Hypothalamus (tissue), 51 donors: ENCODE measurements around the gene GCKR.

Experiments used
- DNase-seq, 51 donors: peaks; one replicate each; lab custom pipeline; 2025; lab: John Stamatoyannopoulos, UW

The GCKR gene, protein sequence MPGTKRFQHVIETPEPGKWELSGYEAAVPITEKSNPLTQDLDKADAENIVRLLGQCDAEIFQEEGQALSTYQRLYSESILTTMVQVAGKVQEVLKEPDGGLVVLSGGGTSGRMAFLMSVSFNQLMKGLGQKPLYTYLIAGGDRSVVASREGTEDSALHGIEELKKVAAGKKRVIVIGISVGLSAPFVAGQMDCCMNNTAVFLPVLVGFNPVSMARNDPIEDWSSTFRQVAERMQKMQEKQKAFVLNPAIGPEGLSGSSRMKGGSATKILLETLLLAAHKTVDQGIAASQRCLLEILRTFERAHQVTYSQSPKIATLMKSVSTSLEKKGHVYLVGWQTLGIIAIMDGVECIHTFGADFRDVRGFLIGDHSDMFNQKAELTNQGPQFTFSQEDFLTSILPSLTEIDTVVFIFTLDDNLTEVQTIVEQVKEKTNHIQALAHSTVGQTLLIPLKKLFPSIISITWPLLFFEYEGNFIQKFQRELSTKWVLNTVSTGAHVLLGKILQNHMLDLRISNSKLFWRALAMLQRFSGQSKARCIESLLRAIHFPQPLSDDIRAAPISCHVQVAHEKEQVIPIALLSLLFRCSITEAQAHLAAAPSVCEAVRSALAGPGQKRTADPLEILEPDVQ

DNA sequence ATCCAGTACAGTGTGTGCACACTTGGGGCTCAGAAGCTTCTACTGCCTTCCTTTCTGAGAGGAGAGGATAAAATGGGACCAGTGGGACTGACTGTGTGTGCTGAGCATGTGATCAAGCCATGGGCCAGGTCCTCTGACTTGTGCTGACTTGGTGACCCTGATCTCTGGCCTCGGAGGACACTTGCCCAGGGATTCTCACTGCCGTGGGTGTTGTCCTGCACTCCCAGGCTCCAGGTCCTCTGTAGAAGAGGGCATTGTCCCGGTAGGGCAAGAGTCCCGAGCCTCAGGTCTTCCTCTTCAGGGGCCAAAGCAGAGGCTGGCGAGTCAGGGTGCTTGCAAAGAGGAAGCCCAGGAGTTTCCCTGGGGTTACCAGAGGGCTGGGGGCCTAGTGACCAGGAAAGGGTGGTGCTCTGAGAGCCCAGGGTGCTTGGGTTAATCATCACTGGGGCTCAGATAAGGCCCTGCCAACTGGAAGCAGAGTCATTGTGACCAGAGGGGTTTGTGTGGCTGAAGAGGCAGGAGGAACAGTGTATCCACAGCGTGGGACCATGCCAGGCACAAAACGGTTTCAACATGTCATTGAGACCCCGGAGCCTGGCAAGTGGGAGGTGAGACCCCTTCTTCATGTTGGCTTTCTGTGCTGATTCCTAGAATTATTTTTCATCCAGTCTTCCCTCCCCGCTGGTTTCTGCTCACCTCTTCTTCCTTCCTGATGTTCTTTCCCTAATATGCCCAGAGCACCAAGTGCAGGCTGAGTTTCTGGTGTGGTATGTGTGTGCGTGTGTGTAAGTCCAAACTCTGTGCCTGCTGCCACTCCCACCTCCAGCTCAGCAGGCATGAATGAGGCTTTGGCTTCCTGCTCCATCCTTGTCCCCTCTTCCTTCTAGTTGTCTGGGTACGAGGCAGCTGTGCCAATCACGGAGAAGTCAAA lies at the start of gene GCKR:
Gene GCKR (plus strand): TSS at position 483 of the 931 bp plus-strand sequence. CDS start 66 bp downstream, at position 549.
- DNase-seq: no peak

DNA sequence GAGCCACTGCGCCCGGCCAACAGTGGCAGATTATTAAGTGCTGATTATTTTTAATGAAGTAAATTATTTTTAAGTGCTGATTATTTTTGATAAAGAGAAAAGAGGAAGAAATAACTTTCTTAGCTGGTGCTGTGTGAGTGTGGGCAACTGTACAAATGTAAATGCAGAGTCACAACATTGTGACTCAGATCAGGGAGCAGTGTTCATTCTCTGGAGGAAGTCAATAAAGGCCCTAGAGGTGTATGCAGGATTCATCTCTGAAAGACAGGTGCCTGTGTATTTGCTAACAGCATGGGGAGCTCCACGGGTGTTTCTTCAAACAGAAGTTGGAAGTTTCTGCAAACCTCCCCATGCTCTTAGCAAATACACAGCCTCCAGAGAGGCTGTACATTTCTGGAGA lies 48.3 kb upstream of the GCKR start:
- no peak for DNase-seq

DNA sequence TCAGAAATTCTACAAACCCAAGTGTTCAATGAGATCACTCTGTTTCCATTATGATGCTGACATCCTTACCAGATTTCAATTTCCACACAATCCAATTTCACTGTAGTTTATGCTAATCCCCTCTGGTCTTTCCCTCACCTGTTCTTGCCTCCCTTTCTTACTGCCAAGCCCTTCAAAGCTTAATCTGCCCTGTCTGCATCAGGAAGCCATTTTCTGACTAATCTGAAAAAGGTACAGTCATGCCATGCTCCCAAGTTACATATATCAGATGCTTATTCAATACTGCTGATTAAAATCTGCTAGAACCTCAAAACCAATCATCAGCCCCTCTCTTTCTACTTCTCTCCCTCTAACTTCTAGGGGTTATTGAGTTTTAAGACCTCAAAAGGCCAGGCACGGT lies 45.5 kb upstream of the GCKR start:
- no peak for DNase-seq

DNA sequence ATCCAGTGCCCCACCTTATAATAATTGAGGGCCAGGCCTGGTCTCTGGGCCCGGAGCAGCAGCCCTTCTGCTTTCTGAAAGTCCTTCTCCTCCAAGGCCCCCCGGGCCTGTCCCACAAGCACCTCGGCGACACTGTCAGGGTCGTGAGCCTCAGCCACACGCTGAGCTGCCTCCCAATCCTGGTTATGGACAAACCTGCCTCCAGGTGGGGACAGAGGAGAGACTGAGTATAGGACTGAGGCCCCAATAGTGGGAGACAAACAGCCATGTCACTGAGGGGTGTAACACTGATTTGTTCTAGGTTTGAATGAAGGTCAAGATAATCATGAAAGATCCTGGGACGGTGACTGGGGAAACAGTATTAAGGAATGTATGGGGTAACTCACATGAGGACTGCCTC lies 42.7 kb upstream of the GCKR start:
- no peak for DNase-seq

DNA sequence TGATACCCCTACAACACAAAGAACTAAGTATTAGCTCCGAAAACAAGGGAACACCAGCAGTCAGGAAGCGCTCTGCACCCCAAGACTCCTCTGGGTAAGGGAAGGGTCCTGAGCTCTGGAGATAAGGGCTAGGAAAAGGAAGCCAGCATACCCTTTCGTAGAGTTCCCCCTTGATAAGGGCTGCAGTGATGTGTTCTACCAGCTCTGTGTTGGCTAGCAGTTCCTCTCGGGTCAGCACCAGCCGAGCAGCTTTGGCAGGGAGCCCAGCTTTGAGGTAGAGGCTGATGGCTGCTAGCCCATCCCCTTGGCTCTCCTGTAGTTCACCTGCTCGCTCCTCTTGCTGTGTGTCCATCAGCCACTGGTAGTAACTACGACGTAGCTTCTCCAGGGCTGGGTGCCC lies 35.5 kb upstream of the GCKR start:
- no peak for DNase-seq

DNA sequence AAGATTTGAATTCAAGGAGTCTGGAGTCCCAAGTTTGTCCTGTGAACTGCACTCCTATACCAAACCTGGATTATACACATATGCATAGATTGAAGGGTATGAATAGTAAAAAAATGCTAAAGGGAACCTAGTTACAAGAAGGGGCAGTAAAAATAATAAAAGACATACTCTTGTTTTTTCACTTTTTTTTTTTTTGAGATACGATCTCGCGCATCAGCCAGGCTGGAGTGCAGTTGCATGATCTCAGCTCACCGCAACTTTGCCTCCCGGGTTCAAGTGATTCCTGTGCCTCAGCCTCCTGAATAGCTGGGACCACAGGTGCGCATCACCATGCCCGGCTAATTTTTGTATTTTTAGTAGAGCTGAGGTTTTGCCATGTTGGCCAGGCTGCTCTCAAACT lies 32.2 kb upstream of the GCKR start:
- DNase-seq: no peak

DNA sequence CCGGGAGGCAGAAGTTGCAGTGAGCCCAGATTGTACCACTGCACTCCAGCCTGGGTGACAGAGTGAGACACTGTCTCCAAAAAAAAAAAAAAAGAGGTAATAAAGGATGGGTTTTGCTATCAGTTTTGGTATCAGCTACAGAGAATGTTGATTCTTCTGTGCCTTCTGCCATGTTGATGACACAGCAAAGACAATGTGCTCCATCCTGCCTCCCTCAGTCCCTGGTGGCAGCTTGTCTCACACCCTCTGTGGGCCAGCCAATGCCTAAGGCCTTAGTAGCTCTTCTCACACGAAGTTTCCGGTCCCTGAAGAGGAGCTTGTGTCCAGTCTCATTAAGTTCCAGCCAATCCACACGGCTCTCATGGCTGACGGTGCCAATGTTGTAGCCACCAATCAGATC lies 24.7 kb upstream of the GCKR start:
- no peak for DNase-seq

DNA sequence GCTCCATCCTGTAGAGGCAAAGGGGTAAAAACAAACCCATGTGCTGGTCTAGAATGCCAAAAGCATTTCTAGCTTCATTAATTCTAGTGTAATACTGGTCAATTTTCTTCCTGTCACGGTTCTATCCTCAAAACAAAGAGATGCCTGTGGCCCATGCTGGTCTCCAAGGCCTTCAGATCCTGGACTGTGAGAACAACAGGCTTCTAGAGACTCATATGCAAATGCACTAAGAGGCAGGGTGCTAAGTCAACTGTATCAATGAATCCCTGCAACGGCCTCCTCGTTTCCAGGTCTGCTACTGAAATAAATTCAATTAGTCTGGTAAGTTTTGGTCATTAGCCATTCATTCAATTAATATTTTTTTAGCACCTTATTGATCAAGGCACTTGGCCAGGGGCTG lies 11.1 kb upstream of the GCKR start:
- DNase-seq: peak in 6 of 51 donors; percentile 2 to 24 (median 10)

DNA sequence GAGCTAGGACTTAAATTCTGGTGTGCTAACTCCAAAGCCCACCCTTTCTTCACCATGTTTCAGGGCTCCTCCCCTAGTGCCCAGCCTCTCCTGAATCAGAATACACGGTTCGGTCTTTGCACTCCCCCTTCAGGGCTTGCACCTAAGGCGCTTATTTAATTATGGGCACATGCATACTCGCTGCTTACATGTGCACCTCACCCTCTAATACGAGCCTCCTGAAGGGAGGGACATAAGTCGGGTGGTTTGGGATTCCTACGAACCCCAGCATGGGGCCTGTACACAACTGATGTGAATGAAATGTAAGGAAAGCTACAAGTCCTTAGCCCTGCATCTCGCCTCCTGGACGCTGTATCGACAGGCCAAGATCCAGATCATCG lies 7.5 kb upstream of the GCKR start:
- DNase-seq: peak in 3 of 51 donors; percentile 21 to 49 (median 45)

DNA sequence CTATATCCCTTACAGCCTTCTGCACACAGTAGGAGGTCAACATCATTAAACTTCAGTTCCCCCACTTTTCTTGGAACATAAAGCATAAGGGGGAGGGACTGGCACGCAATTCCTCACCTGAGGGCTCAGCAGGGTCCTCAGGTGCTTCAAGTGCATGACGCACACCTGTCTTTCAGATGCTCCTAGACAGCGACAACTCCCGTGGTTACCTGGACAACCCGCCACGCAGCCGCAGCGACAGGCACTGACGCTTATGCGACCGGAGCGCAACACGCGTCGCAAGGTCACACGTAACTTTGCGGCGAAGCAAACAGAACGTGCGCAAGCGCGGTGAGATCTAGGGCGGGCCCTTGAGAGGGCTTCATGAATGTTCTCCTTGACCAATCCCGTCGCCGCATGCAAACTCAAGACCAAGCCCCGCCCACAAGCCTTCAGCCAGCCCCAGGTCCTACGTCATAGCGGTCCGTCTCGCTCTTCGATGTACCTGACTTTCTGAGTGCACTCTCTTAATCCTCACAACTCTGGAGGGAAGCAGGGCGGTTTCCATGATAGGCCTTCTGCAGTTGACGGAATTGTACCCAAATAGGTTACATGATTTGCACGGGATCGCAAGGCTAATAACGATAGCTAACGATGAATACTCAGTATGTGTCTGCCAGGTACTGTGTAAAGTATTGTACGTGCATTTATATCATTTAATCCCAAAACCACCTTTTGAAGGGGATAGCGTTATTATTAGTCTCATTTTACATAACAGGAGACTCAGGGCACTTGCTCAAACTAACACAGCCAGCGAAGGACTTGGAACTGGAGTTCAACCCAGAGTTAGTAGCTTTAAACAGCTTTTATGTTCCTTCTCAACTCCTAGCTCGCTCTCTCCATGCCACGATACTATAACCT lies 6.9 kb upstream of the GCKR start, which contains the start of gene IFT172:
Gene IFT172 (minus strand): TSS at position 246 of the 900 bp plus-strand sequence. CDS start 90 bp downstream, at position 156.
- DNase-seq: peak; percentile 24 to 99 (median 96)

DNA sequence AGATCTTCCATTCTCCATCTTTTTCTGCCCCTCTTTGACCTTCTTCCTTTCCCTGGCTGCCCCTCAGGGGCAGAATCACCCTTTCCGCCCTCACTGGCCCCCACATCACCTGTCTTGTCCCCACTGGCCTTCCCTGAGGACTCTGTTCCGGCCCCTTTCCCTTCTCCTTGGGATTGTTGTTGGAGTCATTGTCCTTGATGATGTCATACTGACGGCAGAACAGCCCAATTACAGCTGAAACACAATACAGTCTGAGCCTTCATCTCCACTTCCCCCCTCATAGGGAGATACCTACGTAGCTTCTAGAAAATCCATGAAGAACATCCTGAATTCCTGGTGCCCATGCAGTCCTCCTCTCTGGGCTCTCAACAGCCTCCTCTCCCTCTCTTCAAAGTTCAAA lies 4.1 kb upstream of the GCKR start:
- DNase-seq: no peak

DNA sequence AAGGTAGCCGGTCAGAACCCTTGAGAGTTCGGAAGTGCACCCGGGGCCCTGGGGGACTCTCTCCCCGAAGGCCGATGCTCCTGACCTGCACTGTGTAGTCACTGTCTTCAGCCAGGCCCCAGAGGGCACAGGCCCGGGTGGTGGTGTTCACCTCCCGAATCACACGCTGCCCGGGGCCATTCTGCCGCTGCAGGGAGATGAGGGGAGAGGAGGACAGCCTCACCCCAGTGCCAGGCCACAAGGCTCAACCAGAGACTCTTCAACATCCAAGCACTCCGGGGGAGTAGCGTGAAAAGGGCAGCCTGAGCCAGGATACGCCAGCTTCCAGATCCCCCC lies 2.7 kb upstream of the GCKR start:
- DNase-seq: peak in 2 of 51 donors; percentile 17 to 25

DNA sequence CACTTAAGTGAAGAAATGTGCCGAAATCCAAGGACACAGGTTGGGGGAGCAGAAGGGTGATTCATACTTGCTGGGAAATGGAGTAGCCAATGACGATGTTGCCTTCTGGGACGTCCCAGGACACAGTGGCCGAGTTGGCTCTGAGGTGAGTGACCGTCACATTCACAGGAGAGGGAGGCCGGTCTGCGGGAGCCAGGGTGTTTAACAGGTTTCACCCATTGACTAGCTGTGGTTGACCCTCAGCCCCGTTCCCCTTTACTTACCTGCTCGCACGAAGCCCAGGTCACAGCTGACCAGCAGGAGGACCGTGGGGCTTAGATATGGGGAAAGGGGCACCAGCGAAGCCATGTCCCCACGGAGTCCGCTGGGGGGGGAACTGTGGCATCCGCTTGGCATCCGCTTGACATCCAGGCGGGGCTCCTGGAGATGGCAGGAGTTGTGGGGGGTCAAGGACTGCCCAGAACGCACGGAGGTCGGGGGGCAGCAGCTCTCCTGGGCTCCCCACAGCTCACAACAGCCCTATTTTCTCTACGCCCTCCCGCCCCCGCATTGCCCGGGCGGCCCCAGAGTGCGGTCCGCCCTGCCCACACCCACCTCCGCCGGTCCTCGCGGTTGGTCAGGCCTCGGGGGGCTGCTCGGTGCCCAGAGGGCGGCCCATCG lies 2.2 kb upstream of the GCKR start:
- peak in 22 of 51 donors; percentile 4 to 70 (median 36) for DNase-seq

DNA sequence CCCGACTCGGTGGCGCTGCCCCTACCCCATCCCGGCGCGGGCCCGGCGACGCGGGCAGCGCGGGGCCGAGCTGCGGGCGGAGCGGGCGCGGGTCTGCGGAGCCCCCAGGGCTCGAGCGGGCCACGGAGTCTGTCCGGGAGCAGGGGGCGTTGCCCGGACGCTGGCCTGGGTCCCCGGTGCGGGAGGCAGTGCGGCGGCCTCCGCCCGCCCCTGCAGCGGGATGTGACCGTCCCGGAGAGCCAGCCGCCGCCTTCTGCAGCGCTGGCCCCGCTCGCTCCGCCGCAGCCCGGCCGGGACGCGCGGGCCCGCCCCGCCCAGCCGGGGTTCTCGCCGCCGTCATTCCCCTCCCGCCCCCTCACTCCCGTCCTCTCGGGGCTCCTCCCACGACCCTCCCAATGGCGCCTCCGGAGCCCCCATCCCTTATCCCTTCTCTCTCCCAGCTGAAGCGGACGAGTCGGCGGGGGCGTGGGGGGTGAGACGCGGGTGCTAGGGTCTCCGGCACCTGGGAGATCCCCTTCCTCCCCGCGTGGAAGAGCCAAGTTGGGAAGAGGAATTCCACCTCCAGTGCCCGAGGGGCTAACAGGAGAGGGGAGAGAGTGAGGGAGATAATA lies 1.6 kb upstream of the GCKR start, which contains the start of gene FNDC4:
Gene FNDC4 (minus strand): TSS at position 257 of the 611 bp plus-strand sequence. CDS start 521 bp downstream, outside the sequence.
- peak in 19 of 51 donors; percentile 3 to 50 (median 21) for DNase-seq

DNA sequence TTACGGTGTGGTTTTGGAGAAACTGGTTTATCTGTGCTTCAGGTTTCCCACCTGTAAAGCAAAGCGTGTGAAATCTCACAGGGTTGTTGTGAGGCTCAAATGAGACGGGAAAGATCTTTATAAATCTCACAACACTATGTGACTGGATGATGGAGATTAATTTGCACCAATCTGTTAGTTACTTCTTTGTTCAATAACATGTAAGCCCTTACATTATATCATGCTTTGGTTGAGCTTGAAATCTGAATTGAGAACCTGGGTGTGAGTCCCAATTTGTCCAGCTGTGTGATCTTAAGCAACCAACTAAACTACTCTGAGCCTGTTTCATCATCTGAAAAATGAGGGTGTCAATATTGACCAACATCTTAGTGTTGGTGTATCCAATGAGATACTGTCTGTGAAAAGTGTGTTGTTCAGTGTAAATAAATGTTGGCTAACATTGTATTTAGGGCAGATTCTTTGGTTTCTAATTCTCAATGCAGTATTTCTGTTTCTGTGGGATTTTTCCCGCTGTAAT lies 741 bp upstream of the GCKR start:
- DNase-seq: no peak

DNA sequence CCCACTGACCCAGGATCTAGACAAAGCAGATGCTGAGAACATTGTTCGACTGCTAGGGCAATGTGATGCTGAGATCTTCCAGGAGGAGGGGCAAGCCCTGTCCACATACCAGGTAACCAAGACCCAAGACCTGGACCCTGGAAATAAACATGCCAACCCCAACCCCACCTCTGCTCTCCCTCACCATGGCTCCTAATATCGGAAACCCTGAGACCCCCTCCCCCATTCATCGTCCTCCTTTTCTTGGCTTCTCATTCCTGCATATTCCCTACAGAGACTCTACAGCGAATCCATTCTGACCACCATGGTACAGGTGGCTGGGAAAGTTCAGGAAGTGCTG lies 619 bp downstream of the GCKR start:
- DNase-seq: no peak

DNA sequence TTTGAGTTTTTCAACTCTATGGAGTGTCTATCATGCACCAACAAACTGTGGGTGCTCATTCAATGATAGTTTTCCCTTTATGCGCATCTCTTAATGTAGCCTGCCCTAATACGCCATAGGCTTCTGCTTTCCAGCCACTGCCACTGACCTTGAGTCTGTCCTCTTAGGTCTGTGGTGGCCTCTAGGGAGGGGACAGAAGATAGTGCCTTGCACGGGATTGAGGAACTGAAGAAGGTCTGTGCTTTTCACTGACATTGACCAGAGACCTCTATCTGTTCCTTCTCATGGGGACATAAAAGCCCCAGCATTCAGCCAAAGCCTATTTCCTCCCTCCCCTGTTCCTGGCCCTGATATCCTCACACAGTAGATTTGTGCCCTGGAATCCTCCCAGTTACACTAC lies 2.3 kb downstream of the GCKR start:
- DNase-seq: no peak

DNA sequence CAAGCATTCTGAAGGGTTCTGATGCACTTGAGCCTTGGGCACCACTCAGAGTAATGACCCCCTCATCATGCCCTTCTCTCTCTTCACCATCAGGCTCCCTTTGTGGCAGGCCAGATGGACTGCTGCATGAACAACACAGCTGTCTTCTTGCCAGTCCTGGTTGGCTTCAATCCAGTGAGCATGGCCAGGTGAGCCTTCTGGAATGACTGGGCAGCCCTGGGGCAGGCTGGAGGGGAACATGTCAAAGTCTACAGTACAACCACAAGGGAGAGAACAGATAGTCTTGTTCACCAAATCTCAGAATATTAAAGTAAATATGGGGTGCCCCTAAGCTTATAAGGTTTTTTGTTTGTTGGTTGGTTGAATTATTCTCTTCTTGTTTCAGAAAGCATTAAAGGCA lies 4.4 kb downstream of the GCKR start:
- no peak for DNase-seq

DNA sequence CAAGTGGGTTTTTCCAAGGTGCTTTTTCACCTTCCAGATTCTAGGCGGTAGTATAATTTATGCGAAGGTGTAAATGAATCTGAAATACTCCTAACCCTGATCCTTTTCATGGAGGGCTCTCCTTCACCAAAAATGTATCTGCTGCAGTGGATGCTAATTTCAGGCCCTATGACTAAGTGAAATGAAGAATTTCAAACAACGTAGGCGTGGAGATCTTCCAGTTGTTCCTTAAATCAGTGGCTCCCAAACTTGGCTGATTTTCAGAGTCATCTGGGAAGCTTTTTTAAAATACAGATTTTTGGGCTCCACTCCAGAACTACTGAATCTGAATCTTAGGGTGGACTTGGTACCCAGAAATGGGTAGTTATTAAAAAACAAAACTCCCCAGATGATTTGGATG lies 5.5 kb downstream of the GCKR start:
- no peak for DNase-seq
